Uterus (tissue), 2 donors: ENCODE results near the gene SLC29A1.

ENCODE experiments used
- CTCF ChIP-seq, 4 experiments: fragments of 200-600 bp in 2 of 4; fragments of 450-650 bp in 2 of 4; sonication (generic) in 2 of 4; IDR thresholded peaks; one replicate each; pipeline ENCODE4 v1.5.1; 2016 to 2019; ENCODE audit warnings: antibody characterized with exemption in 4 of 4, mild to moderate bottlenecking in 2 of 4, moderate library complexity in 1 of 4
- POLR2A ChIP-seq, 2 donors: fragments of 450-650 bp; IDR thresholded peaks; one replicate each; pipeline ENCODE4 v1.6.1; 2016; ENCODE audit warnings: antibody characterized with exemption in 2 of 2, mild to moderate bottlenecking in 1 of 2, moderate library complexity in 1 of 2

GRCh38 chr6:44222486-44223318 lies 693 bp upstream of the SLC29A1 start:
- TF ChIP-seq CTCF (IDR thresholded peaks at IDR 0.05) (no peak), POLR2A (IDR thresholded peaks at IDR 0.05) (no peak)
